ENCODE results near the gene CD151. TPM values are rescaled to one million over a fixed set of nuclear protein-coding genes. Genes with fewer than 3 reads are reported as not detected.

CD151 gene
- total and polyA plus RNA-seq, 2 experiments from 2014 or later: 62.9 to 109 TPM

DNA sequence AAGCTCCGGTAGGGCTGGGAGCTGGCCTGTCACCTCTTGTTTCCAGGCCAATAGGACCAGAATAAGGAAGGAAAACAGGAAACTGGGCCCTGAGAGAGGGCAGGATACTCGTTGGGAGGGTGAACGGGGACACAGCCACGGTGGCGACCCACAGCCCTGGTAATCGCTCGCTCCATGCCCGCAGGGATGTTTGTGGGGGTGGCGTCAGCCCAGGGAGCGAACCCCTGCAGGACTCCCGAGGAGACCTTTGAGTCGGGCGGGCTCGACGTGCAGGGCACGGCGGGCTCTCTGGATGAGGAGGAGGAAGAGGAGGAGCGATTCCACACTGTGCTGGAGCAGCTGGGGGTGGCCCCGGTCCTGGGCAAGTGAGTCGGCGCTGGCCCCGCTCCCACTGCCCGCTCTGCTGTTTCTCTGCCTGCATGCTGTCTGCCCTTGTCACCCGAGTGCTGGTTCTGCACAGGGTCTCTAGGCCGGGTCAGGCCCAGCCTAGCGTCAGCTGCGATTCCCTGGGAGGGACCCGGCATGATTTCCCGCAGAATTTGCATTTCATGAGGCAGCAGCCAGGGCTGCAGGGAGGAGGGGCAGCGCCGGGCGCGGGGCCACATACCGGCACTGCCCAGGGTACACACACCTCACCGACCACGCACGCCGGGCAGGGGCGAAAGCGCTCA lies 3.4 kb upstream of the CD151 start:
- Histone ChIP-seq H2AFZ (peak overlapping the region; percentile 80), H3K4me1 (ENCODE audit: insufficient read depth) (peaks cover 34% of the 10 kb centered on the region), H3K4me3 (peak overlapping the region; percentile 89), H3K36me3 (ENCODE audit: insufficient read depth) (no peaks in the 10 kb centered on the region), H4K20me1 (replicated peaks; ENCODE audit: insufficient read depth) (peaks cover 6% of the 10 kb centered on the region; the same call in 1 of the 2 replicates), H3F3A (replicated peaks; ENCODE audit: low read depth) (peaks cover 30% of the 10 kb centered on the region), H3K4me2 (peak overlapping the region; percentile 98), H3K9me2 (ENCODE audit: insufficient read depth) (no peaks in the 10 kb centered on the region), H3K27me3 (ENCODE audit: insufficient read depth) (peaks cover 28% of the 10 kb centered on the region), H3K79me2 (replicated peaks; ENCODE audit: insufficient read depth) (0 out of 2 replicates have a peak, but pooled peaks cover 5% of the 10 kb centered on the region), H3K27ac (ENCODE audit: low read depth) (no peak overlapping the region)
- no peaks in the 10 kb centered on the region; the same call in 2 of the 3 replicates for H3K9me3 Mint-ChIP-seq
- H3K27me3 Mint-ChIP-seq (ENCODE audit: insufficient read depth, low read depth, poor library complexity): peaks cover 62% of the 10 kb centered on the region
- peaks cover 7% of the 10 kb centered on the region; the same call in 1 of the 3 replicates for H3K36me3 Mint-ChIP-seq (ENCODE audit: low read depth)
- H3K4me3 Mint-ChIP-seq: peak overlapping the region; percentile 64
- peaks cover 50% of the 10 kb centered on the region for H3K4me1 Mint-ChIP-seq
- no peak for TF ChIP-seq CREB1 (CRISPR knock-in tag; IDR thresholded peaks at IDR 0.05; ENCODE audit: low read depth)
- peak; percentile 64 for DNase-seq (ENCODE audit: low spot score)
- no peak overlapping the region for H3K27ac Mint-ChIP-seq
- peak; percentile 3 for ATAC-seq

DNA sequence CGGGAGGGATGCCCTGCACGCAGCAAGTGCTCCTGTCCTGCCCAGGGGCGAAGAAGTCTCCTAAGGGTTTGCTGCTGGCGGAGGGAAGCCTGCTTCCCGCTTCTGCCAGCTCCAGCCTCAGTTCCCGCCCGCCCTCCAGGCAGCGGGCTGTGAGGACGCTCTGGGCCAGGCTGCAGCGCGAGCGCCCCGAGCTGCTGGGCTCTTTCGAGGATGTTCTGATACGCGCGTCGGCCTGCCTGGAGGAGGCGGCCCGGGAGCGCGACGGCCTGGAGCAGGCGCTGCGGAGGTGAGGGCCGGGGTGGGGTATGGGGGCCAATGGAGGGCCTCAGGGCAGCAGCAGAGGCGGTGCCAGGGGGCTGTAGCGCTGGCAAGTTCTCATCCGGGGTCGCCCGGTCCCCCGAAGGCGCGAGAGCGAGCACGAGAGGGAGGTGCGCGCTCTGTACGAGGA lies 2.9 kb upstream of the CD151 start:
- peaks cover 28% of the 10 kb centered on the region for H3K27me3 ChIP-seq (ENCODE audit: insufficient read depth)
- Mint-ChIP-seq H3K27ac (no peak overlapping the region), H3K4me1 (peaks cover 49% of the 10 kb centered on the region), H3K27me3 (ENCODE audit: insufficient read depth, low read depth, poor library complexity) (peaks cover 61% of the 10 kb centered on the region), H3K9me3 (no peaks in the 10 kb centered on the region; the same call in 2 of the 3 replicates), H3K36me3 (ENCODE audit: low read depth) (peaks cover 5% of the 10 kb centered on the region; the same call in 1 of the 3 replicates), H3K4me3 (peak overlapping the region; percentile 64)
- H4K20me1 ChIP-seq (replicated peaks; ENCODE audit: insufficient read depth): peaks cover 9% of the 10 kb centered on the region; the same call in 1 of the 2 replicates
- peak overlapping the region; percentile 98 for H3K4me2 ChIP-seq
- peak; percentile 92 for TF ChIP-seq POLR2AphosphoS5 (IDR thresholded peaks at IDR 0.05; ENCODE audit: low read depth)
- no peak for TF ChIP-seq NANOG (IDR thresholded peaks at IDR 0.05; ENCODE audit: borderline replicate concordance)
- H3K36me3 ChIP-seq (ENCODE audit: insufficient read depth): no peaks in the 10 kb centered on the region
- no peak overlapping the region for H3K27ac ChIP-seq (ENCODE audit: low read depth)
- DNase-seq (ENCODE audit: low spot score): peak; percentile 77
- peak overlapping the region; percentile 89 for H3K4me3 ChIP-seq
- no peaks in the 10 kb centered on the region for H3K9me2 ChIP-seq (ENCODE audit: insufficient read depth)
- ATAC-seq: peak; percentile 10
- H2AFZ ChIP-seq: peak overlapping the region; percentile 80; the same call in 1 of the 2 replicates
- H3K79me2 ChIP-seq (replicated peaks; ENCODE audit: insufficient read depth): 0 out of 2 replicates have a peak, but pooled peaks cover 5% of the 10 kb centered on the region
- H3K4me1 ChIP-seq (ENCODE audit: insufficient read depth): peaks cover 34% of the 10 kb centered on the region
- H3F3A ChIP-seq (replicated peaks; ENCODE audit: low read depth): peaks cover 30% of the 10 kb centered on the region

DNA sequence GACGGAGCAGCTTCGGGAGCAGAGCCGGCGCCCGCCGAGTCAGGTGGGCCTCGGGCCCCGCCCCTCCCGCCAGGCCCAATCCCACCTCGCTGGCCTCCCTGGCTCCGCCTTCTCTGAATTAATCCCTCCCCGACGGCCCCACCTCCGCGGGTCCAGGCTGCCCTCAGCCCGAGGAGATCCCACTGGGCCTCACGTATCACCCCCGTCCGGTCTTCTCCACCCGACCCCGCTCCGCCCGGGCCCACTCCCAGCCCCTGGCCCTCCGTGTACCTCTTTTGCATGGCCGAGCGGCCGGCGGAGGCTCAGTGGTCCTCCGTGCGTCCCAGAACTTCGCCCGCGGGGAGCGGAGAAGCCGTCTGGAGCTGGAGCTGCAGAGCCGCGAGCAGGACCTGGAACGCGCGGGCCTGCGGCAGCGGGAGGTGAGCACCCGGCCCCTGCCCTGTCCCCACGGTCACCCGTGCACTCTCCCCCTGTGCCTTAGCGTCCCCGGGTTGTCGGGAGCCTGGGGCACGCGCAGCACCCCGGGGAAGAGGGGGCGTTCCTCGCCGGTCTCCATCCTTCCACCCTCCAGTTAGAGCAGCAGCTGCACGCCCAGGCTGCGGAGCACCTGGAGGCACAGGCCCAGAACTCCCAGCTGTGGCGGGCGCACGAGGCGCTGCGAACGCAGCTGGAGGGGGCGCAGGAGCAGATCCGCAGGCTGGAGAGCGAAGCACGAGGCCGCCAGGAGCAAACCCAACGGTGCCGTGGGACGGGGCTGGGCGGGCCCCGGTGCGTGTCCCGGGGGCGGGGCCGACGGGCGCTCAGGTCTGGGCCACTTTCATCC lies 2.2 kb upstream of the CD151 start:
- 0 out of 2 replicates have a peak, but pooled peaks cover 5% of the 10 kb centered on the region for H3K79me2 ChIP-seq (replicated peaks; ENCODE audit: insufficient read depth)
- peak overlapping the region; percentile 89 for H3K4me3 ChIP-seq
- no peak overlapping the region for H3K27ac ChIP-seq (ENCODE audit: low read depth)
- TF ChIP-seq JUNB (IDR thresholded peaks at IDR 0.05; ENCODE audit: unreplicated experiment) (no peak), POLR2AphosphoS5 (IDR thresholded peaks at IDR 0.05; ENCODE audit: low read depth) (peak; percentile 83), ZNF114 (CRISPR knock-in tag; IDR thresholded peaks at IDR 0.05) (no peak)
- TF ChIP-seq, protein P1, sequence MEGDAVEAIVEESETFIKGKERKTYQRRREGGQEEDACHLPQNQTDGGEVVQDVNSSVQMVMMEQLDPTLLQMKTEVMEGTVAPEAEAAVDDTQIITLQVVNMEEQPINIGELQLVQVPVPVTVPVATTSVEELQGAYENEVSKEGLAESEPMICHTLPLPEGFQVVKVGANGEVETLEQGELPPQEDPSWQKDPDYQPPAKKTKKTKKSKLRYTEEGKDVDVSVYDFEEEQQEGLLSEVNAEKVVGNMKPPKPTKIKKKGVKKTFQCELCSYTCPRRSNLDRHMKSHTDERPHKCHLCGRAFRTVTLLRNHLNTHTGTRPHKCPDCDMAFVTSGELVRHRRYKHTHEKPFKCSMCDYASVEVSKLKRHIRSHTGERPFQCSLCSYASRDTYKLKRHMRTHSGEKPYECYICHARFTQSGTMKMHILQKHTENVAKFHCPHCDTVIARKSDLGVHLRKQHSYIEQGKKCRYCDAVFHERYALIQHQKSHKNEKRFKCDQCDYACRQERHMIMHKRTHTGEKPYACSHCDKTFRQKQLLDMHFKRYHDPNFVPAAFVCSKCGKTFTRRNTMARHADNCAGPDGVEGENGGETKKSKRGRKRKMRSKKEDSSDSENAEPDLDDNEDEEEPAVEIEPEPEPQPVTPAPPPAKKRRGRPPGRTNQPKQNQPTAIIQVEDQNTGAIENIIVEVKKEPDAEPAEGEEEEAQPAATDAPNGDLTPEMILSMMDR (conservative IDR thresholded peaks at IDR 0.05; ENCODE audit: low read depth in 2 of 2): no peak
- TF ChIP-seq, protein P2, sequence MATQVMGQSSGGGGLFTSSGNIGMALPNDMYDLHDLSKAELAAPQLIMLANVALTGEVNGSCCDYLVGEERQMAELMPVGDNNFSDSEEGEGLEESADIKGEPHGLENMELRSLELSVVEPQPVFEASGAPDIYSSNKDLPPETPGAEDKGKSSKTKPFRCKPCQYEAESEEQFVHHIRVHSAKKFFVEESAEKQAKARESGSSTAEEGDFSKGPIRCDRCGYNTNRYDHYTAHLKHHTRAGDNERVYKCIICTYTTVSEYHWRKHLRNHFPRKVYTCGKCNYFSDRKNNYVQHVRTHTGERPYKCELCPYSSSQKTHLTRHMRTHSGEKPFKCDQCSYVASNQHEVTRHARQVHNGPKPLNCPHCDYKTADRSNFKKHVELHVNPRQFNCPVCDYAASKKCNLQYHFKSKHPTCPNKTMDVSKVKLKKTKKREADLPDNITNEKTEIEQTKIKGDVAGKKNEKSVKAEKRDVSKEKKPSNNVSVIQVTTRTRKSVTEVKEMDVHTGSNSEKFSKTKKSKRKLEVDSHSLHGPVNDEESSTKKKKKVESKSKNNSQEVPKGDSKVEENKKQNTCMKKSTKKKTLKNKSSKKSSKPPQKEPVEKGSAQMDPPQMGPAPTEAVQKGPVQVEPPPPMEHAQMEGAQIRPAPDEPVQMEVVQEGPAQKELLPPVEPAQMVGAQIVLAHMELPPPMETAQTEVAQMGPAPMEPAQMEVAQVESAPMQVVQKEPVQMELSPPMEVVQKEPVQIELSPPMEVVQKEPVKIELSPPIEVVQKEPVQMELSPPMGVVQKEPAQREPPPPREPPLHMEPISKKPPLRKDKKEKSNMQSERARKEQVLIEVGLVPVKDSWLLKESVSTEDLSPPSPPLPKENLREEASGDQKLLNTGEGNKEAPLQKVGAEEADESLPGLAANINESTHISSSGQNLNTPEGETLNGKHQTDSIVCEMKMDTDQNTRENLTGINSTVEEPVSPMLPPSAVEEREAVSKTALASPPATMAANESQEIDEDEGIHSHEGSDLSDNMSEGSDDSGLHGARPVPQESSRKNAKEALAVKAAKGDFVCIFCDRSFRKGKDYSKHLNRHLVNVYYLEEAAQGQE (IDR thresholded peaks at IDR 0.05; ENCODE audit: unreplicated experiment): no peak
- ATAC-seq (peak; percentile 51), DNase-seq (ENCODE audit: low spot score) (peak; percentile 95)
- H3K27me3 ChIP-seq (ENCODE audit: insufficient read depth): peaks cover 28% of the 10 kb centered on the region
- peak overlapping the region; percentile 64 for H3K4me3 Mint-ChIP-seq
- no peak overlapping the region for H3K27ac Mint-ChIP-seq
- peaks cover 26% of the 10 kb centered on the region for H3F3A ChIP-seq (replicated peaks; ENCODE audit: low read depth)
- peak overlapping the region; percentile 98 for H3K4me2 ChIP-seq
- H2AFZ ChIP-seq: peak overlapping the region; percentile 63; the same call in 1 of the 2 replicates
- peaks cover 34% of the 10 kb centered on the region for H3K4me1 ChIP-seq (ENCODE audit: insufficient read depth)
- H3K27me3 Mint-ChIP-seq (ENCODE audit: insufficient read depth, low read depth, poor library complexity): peaks cover 63% of the 10 kb centered on the region
- H3K9me2 ChIP-seq (ENCODE audit: insufficient read depth): no peaks in the 10 kb centered on the region
- H3K36me3 Mint-ChIP-seq (ENCODE audit: low read depth): no peaks in the 10 kb centered on the region
- H3K4me1 Mint-ChIP-seq: peaks cover 43% of the 10 kb centered on the region
- no peaks in the 10 kb centered on the region for H3K36me3 ChIP-seq (ENCODE audit: insufficient read depth)
- no peaks in the 10 kb centered on the region; the same call in 2 of the 3 replicates for H3K9me3 Mint-ChIP-seq
- peaks cover 9% of the 10 kb centered on the region; the same call in 1 of the 2 replicates for H4K20me1 ChIP-seq (replicated peaks; ENCODE audit: insufficient read depth)
